T-helper 9 cell (primary cell): ENCODE data around the gene PRXL2B.
"Not testable (repeated sequence)": the region's sequence is repeated elsewhere in the genome, so short reads cannot be mapped to it uniquely, and the experiment has no call there.

Experiments used
- DNase-seq: peaks from one replicate; pipeline ENCODE4 v3.0.0-alpha.2; 2020

Gene PRXL2B

GRCh38 chr1:2623571-2624337 is 37.2 kb downstream of the PRXL2B start:
- DNase-seq, result no peak

GRCh38 chr1:2624735-2625300 is 38.2 kb downstream of the PRXL2B start:
- DNase-seq, result no peak

- DNase-seq, result no peak
Observed at GRCh38 chr1:2625311-2625710, 38.7 kb downstream of the PRXL2B start.

GRCh38 chr1:2625748-2626147 is 39.2 kb downstream of the PRXL2B start:
- DNase-seq, result not testable (repeated sequence)

GRCh38 chr1:2627746-2628145 is 41.2 kb downstream of the PRXL2B start:
- no peak for DNase-seq

- DNase-seq, result no peak
Observed at GRCh38 chr1:2628191-2628932, 41.8 kb downstream of the PRXL2B start.

GRCh38 chr1:2628933-2629626 is 42.5 kb downstream of the PRXL2B start:
- no peak for DNase-seq

- no peak for DNase-seq
Observed at GRCh38 chr1:2629627-2630497, 43.3 kb downstream of the PRXL2B start.

- no peak for DNase-seq
Observed at GRCh38 chr1:2630498-2631135, 44.0 kb downstream of the PRXL2B start.

- DNase-seq, result no peak
Observed at GRCh38 chr1:2631136-2632050, 44.8 kb downstream of the PRXL2B start.

GRCh38 chr1:2632051-2632430 is 45.5 kb downstream of the PRXL2B start:
- no peak for DNase-seq

- DNase-seq, result no peak
Observed at GRCh38 chr1:2632561-2633361, 46.2 kb downstream of the PRXL2B start, which contains the start of gene MMEL1. TSS of gene MMEL1 (minus strand) at chr1:2633016. CDS start at chr1:2629484, 3,532 bp downstream.

- no peak for DNase-seq
Observed at GRCh38 chr1:2633366-2633935, 46.9 kb downstream of the PRXL2B start.

GRCh38 chr1:2633936-2634491 is 47.4 kb downstream of the PRXL2B start:
- no peak for DNase-seq

- no peak for DNase-seq
Observed at GRCh38 chr1:2635361-2636010, 48.9 kb downstream of the PRXL2B start.

GRCh38 chr1:2636733-2637132 is 50.2 kb downstream of the PRXL2B start:
- DNase-seq, result no peak

GRCh38 chr1:2637442-2638145 is 51.0 kb downstream of the PRXL2B start:
- no peak for DNase-seq
